ENCODE results near the gene PHOSPHO1. TPM values are rescaled to one million over a fixed set of nuclear protein-coding genes. Genes with fewer than 3 reads are reported as not detected.

PHOSPHO1 gene
- total and polyA plus RNA-seq, 2 of the 13 experiments (the other 11 are each of a cell fraction or from before 2014, with no cell fraction given) = not detected

DNA sequence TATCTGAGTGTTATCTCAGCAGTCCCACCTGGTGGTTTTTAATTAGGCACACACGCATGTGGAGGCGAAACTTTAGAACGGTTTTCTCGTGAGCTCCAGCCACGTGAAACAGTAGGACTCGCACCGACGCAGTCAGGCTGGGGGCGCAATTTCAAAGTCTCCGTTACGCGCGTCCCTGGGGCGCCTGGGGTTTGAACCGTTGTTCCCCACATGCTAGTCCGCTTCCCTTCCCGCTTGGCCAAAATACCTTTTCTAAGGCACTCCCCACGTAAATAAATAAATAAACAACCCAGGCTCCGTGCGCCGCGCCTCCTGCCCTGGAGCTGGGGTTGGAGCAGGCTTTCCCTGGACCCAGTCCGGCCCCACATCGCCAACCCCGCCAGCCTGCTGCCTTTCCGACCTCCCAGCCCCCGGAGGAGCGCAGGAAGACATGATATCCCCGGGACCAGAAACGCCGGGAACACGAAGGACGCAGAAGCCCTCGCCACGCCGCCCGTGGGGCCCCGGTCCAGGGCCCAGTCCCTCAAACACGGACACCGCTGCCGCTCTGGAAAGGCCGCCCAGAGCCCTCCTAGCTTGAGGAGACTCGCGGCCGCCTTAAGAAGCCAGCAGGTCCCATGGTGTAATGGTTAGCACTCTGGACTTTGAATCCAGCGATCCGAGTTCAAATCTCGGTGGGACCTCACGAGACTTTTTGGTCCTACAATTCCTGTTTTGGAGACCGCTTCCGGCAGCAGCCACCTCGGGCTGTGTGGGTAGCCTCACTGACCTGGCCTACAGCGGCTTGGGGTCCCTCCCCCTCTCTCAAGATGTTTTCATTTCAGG is 38.5 kb downstream of the PHOSPHO1 start (continued):
- TF ChIP-seq KDM5A (IDR thresholded peaks at IDR 0.05; ENCODE audit: borderline replicate concordance, low read length) = 0 out of 2 replicates have a peak, but pooled peaks have one; percentile 62
- no peak for TF ChIP-seq ZNF292 (CRISPR knock-in tag; IDR thresholded peaks at IDR 0.05; ENCODE audit: borderline replicate concordance, low read depth)
- TF ChIP-seq, protein P1, sequence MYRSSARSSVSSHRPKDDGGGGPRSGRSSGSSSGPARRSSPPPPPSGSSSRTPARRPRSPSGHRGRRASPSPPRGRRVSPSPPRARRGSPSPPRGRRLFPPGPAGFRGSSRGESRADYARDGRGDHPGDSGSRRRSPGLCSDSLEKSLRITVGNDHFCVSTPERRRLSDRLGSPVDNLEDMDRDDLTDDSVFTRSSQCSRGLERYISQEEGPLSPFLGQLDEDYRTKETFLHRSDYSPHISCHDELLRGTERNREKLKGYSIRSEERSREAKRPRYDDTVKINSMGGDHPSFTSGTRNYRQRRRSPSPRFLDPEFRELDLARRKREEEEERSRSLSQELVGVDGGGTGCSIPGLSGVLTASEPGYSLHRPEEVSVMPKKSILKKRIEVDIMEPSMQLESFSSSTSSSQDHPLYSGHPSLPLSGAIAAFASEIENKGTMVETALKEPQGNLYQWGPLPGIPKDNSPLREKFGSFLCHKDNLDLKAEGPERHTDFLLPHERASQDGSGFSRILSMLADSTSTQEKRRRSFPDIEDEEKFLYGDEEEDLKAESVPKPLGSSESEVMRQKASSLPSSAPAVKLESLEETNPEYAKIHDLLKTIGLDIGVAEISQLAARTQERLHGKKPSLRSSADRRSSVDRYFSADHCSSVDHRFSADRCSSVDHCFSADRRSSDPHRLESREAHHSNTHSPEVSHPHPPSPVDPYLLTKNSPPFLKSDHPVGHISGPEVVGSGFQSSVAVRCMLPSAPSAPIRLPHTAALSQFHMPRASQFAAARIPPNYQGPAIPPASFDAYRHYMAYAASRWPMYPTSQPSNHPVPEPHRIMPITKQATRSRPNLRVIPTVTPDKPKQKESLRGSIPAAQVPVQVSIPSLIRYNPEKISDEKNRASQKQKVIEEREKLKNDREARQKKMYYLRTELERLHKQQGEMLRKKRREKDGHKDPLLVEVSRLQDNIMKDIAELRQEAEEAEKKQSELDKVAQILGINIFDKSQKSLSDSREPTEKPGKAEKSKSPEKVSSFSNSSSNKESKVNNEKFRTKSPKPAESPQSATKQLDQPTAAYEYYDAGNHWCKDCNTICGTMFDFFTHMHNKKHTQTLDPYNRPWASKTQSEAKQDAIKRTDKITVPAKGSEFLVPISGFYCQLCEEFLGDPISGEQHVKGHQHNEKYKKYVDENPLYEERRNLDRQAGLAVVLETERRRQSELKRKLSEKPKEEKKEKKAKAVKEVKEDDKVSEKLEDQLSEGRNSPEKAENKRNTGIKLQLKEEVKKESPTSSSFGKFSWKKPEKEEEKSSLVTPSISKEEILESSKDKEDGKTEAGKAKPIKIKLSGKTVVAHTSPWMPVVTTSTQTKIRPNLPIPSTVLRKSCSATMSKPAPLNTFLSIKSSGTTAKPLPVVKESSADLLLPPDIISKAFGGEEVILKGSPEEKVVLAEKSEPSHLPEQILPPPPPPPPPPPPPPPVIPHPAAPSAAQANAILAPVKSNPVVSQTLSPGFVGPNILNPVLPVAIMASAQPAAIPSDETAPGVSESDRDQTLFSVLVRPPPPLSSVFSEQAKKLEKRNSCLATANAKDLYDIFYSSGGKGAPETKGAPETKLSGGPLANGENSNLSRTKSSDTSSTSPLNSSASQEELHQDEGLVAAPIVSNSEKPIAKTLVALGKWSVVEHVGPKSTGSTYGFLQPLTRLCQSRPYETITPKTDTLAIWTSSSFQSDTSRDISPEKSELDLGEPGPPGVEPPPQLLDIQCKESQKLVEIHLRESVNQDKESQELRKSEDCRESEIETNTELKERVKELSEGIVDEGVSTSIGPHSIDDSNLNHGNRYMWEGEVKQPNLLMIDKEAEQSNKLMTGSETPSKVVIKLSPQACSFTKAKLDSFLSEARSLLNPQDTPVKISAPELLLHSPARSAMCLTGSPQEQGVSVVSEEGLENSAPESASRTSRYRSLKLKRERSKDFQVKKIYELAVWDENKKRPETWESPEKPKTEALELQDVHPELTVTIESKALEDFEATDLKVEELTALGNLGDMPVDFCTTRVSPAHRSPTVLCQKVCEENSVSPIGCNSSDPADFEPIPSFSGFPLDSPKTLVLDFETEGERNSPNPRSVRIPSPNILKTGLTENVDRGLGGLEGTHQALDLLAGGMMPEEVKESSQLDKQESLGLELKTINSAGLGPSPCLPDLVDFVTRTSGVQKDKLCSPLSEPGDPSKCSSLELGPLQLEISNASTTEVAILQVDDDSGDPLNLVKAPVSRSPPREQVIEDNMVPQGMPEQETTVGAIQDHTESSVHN (CRISPR knock-in tag; IDR thresholded peaks at IDR 0.05) = peak; percentile 79
- no peak for TF ChIP-seq ZNF780A (CRISPR knock-in tag; IDR thresholded peaks at IDR 0.05)
- TF ChIP-seq, protein P2, sequence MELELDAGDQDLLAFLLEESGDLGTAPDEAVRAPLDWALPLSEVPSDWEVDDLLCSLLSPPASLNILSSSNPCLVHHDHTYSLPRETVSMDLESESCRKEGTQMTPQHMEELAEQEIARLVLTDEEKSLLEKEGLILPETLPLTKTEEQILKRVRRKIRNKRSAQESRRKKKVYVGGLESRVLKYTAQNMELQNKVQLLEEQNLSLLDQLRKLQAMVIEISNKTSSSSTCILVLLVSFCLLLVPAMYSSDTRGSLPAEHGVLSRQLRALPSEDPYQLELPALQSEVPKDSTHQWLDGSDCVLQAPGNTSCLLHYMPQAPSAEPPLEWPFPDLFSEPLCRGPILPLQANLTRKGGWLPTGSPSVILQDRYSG (CRISPR knock-in tag; IDR thresholded peaks at IDR 0.05) = peak; percentile 60
- no peak; the same call in 1 of the 2 replicates for TF ChIP-seq SAFB2 (CRISPR knock-in tag; IDR thresholded peaks at IDR 0.05; ENCODE audit: borderline replicate concordance, low read depth)
- TF ChIP-seq, protein P3, sequence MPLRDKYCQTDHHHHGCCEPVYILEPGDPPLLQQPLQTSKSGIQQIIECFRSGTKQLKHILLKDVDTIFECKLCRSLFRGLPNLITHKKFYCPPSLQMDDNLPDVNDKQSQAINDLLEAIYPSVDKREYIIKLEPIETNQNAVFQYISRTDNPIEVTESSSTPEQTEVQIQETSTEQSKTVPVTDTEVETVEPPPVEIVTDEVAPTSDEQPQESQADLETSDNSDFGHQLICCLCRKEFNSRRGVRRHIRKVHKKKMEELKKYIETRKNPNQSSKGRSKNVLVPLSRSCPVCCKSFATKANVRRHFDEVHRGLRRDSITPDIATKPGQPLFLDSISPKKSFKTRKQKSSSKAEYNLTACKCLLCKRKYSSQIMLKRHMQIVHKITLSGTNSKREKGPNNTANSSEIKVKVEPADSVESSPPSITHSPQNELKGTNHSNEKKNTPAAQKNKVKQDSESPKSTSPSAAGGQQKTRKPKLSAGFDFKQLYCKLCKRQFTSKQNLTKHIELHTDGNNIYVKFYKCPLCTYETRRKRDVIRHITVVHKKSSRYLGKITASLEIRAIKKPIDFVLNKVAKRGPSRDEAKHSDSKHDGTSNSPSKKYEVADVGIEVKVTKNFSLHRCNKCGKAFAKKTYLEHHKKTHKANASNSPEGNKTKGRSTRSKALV (CRISPR knock-in tag; IDR thresholded peaks at IDR 0.05) = peak; percentile 95
- peak; percentile 67 for TF ChIP-seq ZNF563 (CRISPR knock-in tag; IDR thresholded peaks at IDR 0.05)
- TF ChIP-seq, protein P4, sequence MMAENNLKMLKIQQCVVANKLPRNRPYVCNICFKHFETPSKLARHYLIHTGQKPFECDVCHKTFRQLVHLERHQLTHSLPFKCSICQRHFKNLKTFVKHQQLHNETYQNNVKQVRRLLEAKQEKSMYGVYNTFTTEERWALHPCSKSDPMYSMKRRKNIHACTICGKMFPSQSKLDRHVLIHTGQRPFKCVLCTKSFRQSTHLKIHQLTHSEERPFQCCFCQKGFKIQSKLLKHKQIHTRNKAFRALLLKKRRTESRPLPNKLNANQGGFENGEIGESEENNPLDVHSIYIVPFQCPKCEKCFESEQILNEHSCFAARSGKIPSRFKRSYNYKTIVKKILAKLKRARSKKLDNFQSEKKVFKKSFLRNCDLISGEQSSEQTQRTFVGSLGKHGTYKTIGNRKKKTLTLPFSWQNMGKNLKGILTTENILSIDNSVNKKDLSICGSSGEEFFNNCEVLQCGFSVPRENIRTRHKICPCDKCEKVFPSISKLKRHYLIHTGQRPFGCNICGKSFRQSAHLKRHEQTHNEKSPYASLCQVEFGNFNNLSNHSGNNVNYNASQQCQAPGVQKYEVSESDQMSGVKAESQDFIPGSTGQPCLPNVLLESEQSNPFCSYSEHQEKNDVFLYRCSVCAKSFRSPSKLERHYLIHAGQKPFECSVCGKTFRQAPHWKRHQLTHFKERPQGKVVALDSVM (CRISPR knock-in tag; IDR thresholded peaks at IDR 0.05) = peak; percentile 75
- peak; percentile 67; the same call in 1 of the 2 replicates for TF ChIP-seq ZNF101 (CRISPR knock-in tag; IDR thresholded peaks at IDR 0.05; ENCODE audit: borderline replicate concordance, low read depth)
- no peak for TF ChIP-seq ZNF207 (IDR thresholded peaks at IDR 0.05; ENCODE audit: borderline replicate concordance)
- TF ChIP-seq RFX1 (IDR thresholded peaks at IDR 0.05) = no peak
- TF ChIP-seq GABPB1 (CRISPR knock-in tag; IDR thresholded peaks at IDR 0.05) = peak; percentile 80
- no peak; the same call in 1 of the 2 replicates for TF ChIP-seq KDM1A (CRISPR knock-in tag; IDR thresholded peaks at IDR 0.05)
- peak; percentile 97 for TF ChIP-seq ZSCAN20 (CRISPR knock-in tag; IDR thresholded peaks at IDR 0.05; ENCODE audit: borderline replicate concordance)
